C1 segment of cervical spinal cord (tissue), 14 donors: ENCODE results near the gene SH3GLB1.

Experiments used
- DNase-seq, 14 donors: peaks; one replicate each; lab custom pipeline; 2025; lab: John Stamatoyannopoulos, UW

The SH3GLB1 gene

DNA sequence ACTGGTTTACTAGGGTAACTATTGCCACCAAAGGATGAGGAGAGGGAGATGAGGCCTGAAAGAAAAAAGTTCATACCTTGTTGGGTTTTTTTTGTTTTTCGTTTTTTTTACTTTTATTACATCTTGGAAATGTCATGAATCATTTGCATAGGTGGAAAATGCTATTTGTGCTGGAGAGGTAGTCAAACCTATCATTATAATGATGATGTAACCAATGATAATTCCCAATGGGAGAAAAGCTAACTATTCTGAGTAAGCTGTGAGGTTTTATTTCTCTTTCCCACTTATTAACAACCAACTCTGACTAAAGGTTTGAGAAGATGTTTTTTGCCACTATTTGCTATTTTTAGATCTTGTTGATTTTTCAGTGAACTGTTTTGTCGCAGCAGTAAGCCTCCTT, 29.0 kb downstream of the SH3GLB1 start:
- DNase-seq: no peak

DNA sequence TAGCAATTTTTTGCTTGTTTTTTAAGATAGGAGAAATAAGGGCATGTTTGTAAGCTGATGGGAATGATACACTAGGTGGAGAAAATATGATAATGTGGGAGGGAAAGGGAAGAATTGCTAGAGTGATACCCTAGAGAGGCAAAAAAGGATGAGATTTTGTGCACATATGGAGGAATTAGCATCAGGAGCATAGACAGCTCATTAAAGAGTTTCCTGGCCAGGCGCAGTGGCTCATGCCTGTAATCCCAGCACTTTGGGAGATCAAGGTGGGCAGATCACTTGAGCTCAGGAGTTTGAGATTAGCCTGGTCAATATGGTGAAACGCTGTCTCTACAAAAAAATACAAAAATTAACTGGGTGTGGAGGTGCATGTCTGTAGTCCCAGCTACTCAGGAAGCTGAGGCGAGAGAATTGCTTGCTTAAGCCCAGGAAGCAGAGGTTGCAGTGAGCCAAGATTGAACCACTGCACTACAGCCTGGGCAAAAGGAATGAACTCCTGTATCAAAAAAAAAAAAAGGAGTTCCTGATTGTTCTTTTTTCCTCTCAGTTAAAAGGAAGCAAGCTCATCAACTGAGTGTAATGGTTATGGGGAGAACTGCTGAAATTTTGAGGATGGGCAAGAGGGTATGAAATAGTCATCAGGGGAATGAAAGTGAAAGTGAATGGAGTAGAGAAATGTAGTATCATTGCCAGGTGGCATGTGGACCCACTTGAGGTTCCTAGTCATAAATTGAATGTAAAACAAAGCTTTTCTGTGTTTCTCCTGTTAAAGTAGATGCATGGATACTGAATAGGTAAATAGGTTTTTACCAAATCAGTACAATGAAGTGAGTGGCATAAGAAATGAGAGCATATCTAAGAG, 35.5 kb downstream of the SH3GLB1 start:
- DNase-seq: no peak

DNA sequence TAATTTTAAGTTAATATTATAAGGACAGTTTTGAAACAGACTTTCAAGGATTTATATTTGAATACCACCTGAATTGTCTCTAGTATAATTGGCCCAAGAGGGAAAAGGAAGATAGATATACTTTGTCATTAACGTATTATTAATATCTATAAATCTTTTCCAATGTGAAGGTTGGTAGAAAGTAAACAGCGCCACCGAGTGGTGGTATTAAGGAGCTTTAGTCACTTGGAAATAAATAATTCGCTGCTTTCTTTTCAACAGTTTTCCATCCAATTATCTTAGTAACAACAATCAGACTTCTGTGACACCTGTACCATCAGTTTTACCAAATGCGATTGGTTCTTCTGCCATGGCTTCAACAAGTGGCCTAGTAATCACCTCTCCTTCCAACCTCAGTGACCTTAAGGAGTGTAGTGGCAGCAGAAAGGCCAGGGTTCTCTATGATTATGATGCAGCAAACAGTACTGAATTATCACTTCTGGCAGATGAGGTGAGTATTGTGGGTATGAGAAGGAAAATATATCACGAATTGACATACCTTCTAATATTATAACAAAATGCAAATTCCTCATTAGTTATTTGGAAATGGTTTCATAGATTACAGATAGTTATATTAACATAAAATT, 37.7 kb downstream of the SH3GLB1 start:
- DNase-seq: no peak

DNA sequence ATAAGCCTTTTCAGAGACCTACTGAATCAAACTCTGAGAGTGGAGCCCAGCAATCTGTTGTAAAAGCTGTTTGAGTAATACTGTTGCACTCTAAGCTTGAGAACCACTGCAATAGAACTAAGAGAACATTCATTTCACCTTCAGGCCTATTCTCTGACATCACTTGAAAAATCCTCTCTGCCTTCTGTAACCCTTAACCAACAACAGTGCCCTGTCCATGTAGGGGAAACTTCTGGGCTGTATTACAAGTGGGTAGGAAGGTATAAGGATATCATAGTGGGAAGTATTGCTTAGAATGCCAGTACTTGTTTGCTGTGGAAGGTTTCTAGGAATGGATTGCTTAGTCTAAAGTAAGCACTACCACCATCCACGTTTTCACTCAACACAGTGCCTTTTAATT, 42.9 kb downstream of the SH3GLB1 start:
- no peak for DNase-seq

DNA sequence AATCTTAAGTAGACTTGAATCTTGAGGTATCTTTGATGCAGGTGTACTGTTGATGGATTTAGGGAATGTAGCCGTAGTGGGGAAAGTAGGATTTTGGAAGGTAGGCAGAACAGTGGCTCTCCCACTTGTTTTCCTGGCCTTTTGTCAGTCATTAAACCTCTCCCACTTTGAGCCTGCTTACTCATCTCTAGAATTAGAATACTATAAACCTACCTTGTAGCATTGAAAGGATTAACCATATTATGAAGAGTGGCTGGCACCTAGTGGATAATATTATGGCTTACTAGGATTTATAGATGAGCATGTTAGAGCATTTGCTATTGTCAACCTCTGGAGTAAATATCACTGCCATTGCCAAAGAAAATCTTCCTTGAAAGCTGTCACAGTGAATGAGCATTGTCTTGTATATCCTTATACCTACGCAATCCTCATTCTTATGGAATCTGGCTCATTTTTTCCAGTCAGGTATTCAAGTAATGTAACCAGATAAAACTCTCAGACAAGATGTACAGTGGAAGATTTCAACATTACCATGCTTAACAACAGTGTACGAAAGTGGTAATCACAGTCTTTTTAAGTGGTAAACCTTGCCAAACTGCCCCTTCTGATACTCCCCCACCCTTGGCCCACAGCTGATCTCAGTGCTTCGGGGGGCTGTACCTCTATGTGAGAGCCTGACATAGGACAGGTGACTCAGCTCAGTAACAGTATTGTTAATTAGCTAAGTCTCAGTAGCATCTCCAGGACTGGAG, 44.4 kb downstream of the SH3GLB1 start:
- DNase-seq: no peak

DNA sequence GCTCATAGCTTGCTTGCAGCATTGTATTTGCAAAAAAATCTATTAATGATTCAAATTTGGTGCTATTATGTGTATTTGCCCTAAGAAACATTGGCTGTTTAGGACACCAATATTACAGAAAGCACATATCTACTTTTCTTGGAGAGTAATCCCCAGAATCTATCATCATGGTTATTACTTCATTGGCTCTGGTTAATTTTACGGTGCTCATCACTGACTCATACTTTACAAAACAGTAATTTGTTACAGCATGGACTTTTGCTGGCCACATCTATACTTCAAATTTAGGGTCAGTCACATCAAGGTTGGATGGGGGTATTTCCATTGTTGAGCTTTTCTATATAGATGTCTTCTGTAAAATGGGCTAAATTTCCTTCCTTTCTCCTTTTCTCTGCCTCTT, 45.7 kb downstream of the SH3GLB1 start:
- no peak for DNase-seq

DNA sequence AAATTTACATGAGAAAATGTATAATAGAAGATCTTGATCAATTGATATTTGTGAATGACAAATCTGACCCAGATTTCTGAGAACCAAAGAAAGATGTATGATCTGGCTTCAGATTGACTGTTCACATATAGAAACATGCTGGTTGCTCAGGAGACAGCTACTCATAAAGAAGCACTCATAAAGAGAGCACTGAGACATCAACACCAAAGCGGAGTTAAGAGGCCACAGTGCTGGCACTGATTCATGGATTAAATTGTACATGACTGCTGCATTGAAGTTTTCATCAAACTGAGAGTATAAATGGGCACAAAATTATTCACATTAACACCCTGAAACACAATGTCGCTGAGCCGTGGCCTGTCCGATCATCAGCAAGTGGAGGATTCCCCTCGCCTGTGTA, 46.2 kb downstream of the SH3GLB1 start:
- no peak for DNase-seq

DNA sequence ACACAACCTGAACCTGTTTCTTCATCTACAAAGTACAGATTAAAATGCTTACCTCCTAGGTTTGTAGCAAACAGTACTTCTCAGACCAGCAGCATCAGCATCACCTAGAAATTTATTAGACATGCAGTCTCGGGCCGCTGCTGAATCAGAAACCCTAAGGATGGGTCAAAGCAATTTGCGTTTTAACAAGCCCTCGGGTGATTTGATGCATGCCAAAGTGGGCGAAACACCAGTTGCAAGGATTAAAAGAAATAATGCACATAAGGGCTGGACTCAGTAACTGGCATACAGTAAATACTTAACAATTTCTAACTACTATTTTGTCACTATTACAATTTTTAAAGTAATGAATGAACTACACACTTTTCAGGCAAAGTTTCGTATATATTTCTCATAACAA, 47.5 kb downstream of the SH3GLB1 start:
- DNase-seq: no peak

DNA sequence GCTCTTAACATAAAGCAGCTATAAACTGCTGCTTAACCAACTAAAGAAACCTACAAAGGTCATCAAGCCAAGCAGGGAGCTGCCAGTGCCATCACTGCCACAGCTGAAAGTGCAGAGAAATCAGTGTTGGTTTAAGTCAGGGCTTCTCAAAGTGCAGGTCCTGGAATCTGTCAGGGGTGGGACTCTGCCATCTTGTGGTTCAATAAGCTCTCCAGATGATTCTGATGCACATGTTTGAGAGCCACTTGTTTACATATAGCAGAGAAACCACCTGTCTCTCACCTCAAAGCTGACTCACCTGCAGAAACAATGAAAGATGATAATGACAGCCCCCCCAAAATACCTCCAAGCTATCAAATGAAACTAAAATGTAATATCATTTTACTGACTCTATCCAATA, 49.3 kb downstream of the SH3GLB1 start:
- DNase-seq: no peak

DNA sequence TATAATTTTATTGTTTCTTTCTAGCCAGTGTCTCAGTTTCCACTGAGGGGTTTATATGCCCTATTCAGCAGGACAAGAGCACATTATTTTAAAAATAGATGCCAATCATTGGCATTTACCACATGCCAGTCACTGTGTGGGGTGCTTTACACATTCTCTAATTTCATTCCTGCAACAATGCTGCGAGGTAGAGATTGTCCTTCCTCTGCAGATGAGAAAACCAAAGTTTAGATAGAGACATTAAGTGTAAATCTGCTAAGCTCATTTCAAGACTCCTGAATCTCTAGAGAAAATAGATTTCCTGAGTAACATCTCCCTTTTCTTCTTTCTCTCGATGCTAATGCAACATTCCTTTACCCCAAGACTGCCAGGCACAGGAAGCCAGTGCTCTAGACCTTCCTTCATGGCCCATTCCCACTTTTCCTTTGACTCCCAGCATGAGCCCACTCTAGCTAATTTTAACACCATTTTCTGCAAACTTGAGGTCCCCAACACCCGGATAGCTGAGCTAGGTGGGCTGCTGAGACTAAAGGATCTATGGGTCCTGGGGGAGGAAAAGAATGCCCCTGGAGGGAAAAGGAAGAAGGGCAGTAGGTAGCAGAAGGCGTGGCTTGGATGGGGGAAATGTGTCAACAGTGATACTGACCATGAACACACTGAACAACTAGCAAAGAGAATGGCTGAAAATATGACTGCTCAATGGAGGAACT, 50.0 kb downstream of the SH3GLB1 start:
- DNase-seq: no peak

DNA sequence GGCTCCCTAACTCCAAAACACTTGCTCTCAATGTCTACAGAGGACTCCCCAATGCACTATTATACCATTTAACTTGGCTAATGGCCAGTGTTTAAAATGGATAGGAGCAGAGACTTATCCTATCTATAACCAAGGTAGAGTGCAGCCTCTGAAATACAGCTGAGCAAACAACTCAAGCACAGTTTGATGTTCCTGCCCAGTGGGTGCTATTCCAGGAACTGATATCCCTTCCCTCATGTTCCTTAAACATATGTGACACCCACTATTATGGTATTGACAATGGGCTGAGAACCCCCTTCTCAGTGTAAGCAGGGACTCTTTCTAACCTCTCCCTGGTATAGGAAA, 51.7 kb downstream of the SH3GLB1 start:
- no peak for DNase-seq

DNA sequence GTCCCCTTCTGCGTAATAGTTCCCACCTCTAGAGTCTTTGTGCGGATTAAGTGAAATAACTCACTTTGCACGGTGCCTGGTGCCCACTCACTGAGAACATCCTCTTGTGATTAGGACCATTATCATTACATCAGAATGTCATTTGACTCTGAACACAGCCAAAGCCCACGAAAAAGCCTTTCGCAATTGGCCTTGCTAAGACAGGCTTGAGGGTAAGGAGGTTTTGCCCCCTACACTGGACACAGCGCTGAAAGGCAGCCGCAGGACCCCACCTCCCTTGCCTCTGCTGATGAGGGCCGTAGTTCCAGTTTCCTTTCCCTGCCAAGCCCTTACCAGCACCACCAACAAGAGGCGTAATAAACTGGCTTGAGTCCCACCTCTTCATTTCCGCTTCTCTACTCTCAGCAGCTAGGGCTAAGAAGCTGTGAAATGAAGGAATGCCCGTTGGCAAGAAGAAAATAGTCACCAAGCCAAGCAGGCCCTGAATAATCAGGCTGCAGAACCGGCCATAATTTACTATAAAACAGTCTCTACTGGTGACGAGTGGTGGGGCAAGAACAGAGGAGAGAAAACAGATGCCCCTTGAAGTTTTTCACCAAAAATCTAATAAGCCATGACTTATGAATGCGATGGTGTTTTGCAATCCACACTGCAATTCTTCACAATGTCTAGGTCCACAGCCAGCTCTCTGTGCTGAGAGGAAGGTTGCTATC, 53.1 kb downstream of the SH3GLB1 start:
- DNase-seq: peak in 8 of 14 donors; percentile 4 to 54 (median 29)

DNA sequence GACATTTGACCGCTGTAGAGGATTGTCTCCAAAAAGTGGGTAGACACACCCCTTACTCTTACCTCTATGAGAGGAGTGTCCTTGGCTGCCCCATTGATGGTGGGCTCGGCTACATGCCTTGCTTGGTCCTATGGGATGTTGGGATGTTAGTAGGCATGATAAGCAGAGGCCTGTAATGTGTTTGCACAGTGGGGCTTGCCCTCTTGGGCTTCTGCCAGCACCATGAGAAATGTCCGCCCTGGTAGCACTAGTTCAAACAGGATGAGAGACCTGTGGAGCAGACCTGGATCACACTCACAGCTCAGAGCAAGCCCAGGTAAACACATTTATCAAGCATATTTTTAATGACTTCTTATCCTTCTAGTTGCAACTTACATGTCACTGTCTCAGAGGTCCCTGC, 54.2 kb downstream of the SH3GLB1 start:
- DNase-seq: no peak

DNA sequence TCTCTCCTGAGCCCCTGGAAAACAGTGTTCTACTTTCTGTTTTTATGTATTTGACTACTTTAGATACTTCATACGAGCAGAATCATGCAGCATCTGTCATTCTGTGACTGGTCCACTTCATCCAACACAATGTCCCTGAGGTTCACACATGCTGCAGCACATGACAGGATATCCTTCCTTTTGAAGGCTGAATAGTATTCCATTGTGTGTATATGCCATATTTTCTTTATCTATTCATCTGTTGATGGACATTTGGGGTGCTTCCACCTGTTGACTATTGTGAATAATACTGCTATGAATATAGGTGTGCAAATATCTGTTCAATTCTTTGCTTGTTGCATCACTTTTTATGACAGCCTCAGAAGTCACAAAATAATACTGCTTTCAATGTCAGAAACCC, 55.8 kb downstream of the SH3GLB1 start:
- DNase-seq: no peak

DNA sequence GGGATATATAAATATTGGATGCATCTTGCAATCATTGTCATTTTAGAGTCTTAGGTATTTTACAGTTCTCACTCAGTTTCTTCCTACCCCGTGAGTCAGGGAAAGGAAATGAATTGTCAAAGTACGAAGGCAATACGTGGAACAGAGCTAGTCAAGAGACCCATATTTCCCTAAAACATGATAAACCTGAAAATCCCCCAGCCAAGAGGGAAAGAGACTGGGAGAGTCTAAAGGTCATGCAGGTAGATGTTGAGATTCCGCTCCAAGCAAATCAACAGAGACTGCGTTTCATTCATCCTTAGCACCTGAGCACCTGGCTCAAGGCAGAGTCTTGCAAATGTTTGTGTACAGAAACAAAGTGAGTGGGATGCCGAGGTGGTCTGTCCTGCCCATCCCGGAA, 58.0 kb downstream of the SH3GLB1 start:
- DNase-seq: no peak

DNA sequence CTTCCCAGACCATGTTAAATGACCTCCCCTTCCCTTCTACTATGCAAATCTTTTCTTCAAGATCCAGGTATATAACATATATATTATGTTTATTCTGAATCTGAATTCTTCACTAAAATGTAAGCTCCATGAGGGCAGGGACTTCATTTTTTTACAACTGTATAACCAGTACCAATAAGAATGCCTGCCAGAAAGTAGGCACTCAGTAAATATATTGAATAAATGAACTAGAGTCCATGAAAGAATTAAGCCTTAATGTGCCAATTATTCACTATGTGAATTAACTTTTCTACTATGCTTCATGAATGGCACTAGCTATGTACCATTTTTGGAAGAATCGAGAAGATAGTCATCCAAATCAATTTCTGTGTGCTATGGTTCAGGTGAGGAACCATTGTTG, 60.1 kb downstream of the SH3GLB1 start:
- no peak for DNase-seq

DNA sequence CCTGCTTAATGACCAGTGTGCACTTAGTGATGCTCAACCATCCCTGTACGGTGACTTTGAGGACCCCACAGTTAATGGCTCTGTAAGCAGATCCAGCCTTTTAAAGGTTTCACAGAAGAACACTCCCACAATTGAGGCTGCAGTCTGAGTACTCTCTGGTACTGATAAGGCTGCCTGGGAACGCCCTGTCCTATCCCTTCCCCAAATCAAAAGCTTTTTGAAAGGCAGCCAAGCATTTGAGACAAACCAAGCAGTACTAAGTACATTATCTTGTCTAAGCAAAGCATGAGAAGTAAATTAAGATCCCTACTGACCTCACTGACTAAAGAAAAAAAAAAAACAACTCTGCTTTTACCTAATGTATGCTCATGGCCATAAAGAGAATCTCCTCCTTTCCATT, 60.7 kb downstream of the SH3GLB1 start:
- DNase-seq: no peak

DNA sequence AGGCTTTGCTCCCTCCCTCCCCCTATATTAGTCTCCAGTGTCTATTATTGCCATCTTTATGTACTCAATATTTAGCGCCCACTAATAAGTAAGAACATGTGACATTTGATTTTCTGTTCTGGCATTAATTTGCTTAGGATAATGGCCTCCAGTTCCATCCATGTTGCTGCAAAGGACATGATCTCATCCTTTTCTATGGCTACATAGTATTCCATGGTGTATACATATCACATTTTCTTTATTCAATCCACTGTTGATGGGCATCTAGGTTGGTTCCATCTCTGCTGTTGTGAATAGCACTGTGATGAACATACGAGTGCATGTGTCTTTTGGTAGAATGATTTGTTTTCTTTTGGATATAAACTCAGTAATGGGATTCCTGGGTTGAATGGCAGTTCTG, 61.3 kb downstream of the SH3GLB1 start:
- DNase-seq: no peak

DNA sequence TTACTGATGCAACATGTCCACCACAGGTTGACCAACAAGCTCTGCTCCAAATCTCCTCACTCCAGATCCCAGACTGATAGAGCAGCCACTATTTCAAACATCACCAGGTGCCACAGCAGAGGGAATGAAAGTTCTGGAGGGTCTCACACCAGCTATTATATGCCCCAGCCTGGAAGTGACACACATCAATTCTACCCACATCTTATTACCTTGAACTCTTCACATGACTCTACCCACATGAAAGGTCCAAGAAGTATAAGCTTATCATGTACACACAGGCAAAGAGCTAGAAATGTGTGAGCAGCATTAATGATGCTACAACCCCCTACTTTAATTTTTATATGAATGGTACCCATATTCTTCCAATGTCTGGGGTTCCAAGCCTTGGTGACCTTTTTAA, 64.2 kb downstream of the SH3GLB1 start:
- DNase-seq: no peak

DNA sequence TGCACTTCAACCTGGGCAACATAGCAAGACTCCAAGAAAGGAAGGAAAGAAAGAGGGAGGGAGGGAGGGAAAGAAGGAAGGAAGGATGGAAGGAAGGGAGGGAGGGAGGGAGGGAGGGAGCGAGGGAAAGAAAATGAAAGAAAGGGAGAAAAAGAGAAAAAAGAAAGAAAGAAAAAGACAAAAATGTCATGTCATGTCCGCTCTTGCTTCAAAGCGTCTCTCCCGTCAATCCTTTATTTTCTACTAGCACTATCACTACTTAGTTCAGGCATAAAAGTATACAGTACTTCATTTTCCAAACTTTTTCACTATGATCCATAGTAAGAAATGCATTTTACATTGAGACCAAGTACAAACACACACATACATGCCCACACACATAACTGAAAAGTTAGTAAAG, 64.7 kb downstream of the SH3GLB1 start:
- DNase-seq: no peak
